ENCODE measurements around the gene POP4.

GRCh38 chr19:29569038-29569911, 36.8 kb upstream of the POP4 start:
- TF ChIP-seq CTCF (IDR thresholded peaks at IDR 0.05): no peak
- no peak for TF ChIP-seq POLR2A (IDR thresholded peaks at IDR 0.05)

Measured in uterus (tissue), 2 donors.